H9 (cell line): Measurements from ENCODE around the gene FBN2. TPM values are rescaled to one million over a fixed set of nuclear protein-coding genes. Genes with fewer than 3 reads are reported as not detected.

Experiments used
- DNase-seq: peaks from one replicate; pipeline ENCODE4 v3.0.0-alpha.2; 2017
- H2AFZ ChIP-seq: one replicate; pipeline ENCODE4 v1.6.1; 2013; ENCODE audit warnings: mild to moderate bottlenecking, low read length, control low read depth, moderate library complexity
- H2AK5ac ChIP-seq: 2 replicates; pipeline ENCODE4 v1.6.1; 2013; ENCODE audit warnings: low read length, control low read depth, mixed read lengths; ENCODE audit not compliant: insufficient read length
- H2BK120ac ChIP-seq: one replicate; pipeline ENCODE4 v1.6.1; 2013; ENCODE audit warnings: low read depth, mild to moderate bottlenecking, low read length, control low read depth, inconsistent platforms; ENCODE audit not compliant: poor library complexity, severe bottlenecking
- H2BK12ac ChIP-seq: 2 replicates; pipeline ENCODE4 v1.6.1; 2013; ENCODE audit warnings: low read length, control low read depth, mixed read lengths, low read depth; ENCODE audit not compliant: insufficient read length
- H2BK15ac ChIP-seq: 2 replicates; pipeline ENCODE4 v1.6.1; 2013; ENCODE audit warnings: low read depth, low read length, control low read depth
- H2BK20ac ChIP-seq: one replicate; pipeline ENCODE4 v1.6.1; 2013; ENCODE audit warnings: low read depth, mild to moderate bottlenecking, low read length, control low read depth, inconsistent platforms; ENCODE audit not compliant: poor library complexity, severe bottlenecking
- H2BK5ac ChIP-seq: 2 replicates; pipeline ENCODE4 v1.6.1; 2013; ENCODE audit warnings: low read length, control low read depth, mixed read lengths; ENCODE audit not compliant: insufficient read length
- H3K14ac ChIP-seq: 2 replicates; pipeline ENCODE4 v1.6.1; 2013; ENCODE audit warnings: low read length, control low read depth; ENCODE audit not compliant: insufficient read depth
- H3K18ac ChIP-seq: 2 replicates; pipeline ENCODE4 v1.6.1; 2013; ENCODE audit warnings: low read depth, mild to moderate bottlenecking, mixed read lengths, low read length, control low read depth; ENCODE audit not compliant: insufficient read length
- H3K23ac ChIP-seq: 2 replicates; pipeline ENCODE4 v1.6.1; 2013; ENCODE audit warnings: low read length, control low read depth, mixed read lengths, low read depth; ENCODE audit not compliant: insufficient read length
- H3K23me2 ChIP-seq: 2 replicates; pipeline ENCODE4 v1.6.1; 2013; ENCODE audit warnings: low read depth, mild to moderate bottlenecking, mixed read lengths, low read length, control low read depth; ENCODE audit not compliant: insufficient read length, poor library complexity, severe bottlenecking
- H3K27ac ChIP-seq: 2 replicates; pipeline ENCODE4 v1.5.1; 2013; ENCODE audit warnings: low read length, control low read depth, mixed read lengths, low read depth; ENCODE audit not compliant: insufficient read length
- H3K27me3 ChIP-seq: 2 replicates; pipeline ENCODE4 v1.6.1; 2013; ENCODE audit warnings: low read length, control low read depth, inconsistent platforms; ENCODE audit not compliant: insufficient read depth
- H3K4ac ChIP-seq: 2 replicates; pipeline ENCODE4 v1.6.1; 2013; ENCODE audit warnings: low read depth, mild to moderate bottlenecking, control low read depth, inconsistent platforms, low read length, moderate library complexity
- H3K4me1 ChIP-seq: 2 replicates; pipeline ENCODE4 v1.6.1; 2013; ENCODE audit warnings: low read length, control low read depth, inconsistent platforms; ENCODE audit not compliant: insufficient read depth
- H3K4me2 ChIP-seq: 2 replicates; pipeline ENCODE4 v1.6.1; 2013; ENCODE audit warnings: low read length, control low read depth, mixed read lengths; ENCODE audit not compliant: insufficient read length, insufficient read depth
- H3K56ac ChIP-seq: 2 replicates; pipeline ENCODE4 v1.6.1; 2013; ENCODE audit warnings: low read depth, mild to moderate bottlenecking, mixed read lengths, low read length, control low read depth; ENCODE audit not compliant: insufficient read length
- H3K79me1 ChIP-seq: 2 replicates; pipeline ENCODE4 v1.6.1; 2013; ENCODE audit warnings: low read depth, mild to moderate bottlenecking, moderate library complexity, low read length, control low read depth, inconsistent platforms; ENCODE audit not compliant: insufficient read depth, poor library complexity, severe bottlenecking
- H3K79me2 ChIP-seq: 2 replicates; pipeline ENCODE4 v1.6.1; 2013; ENCODE audit warnings: low read length, control low read depth, inconsistent platforms; ENCODE audit not compliant: insufficient read depth
- H3K9ac ChIP-seq: 2 replicates; pipeline ENCODE4 v1.6.1; 2013; ENCODE audit warnings: low read length, control low read depth, mixed read lengths; ENCODE audit not compliant: insufficient read length; ENCODE audit errors: extremely low read depth
- H3K9me3 ChIP-seq: one replicate; pipeline ENCODE4 v1.6.1; 2013; ENCODE audit warnings: low read depth, low read length, inconsistent platforms; ENCODE audit not compliant: control insufficient read depth
- H3T11ph ChIP-seq: one replicate; pipeline ENCODE4 v1.6.1; 2013; ENCODE audit warnings: mild to moderate bottlenecking, low read length, control low read depth, inconsistent platforms
- H4K20me1 ChIP-seq: one replicate; pipeline ENCODE4 v1.6.1; 2013; ENCODE audit not compliant: control insufficient read depth, insufficient read length, insufficient read depth
- H4K5ac ChIP-seq: 2 replicates; pipeline ENCODE4 v1.6.1; 2013; ENCODE audit warnings: low read depth, mild to moderate bottlenecking, mixed read lengths, low read length, control low read depth; ENCODE audit not compliant: insufficient read length
- H4K8ac ChIP-seq: replicated peaks from 2 replicates; pipeline ENCODE4 v1.6.1; 2013; ENCODE audit warnings: low read length, control low read depth, mixed read lengths, low read depth; ENCODE audit not compliant: insufficient read length
- H4K91ac ChIP-seq: 2 replicates; pipeline ENCODE4 v1.6.1; 2013; ENCODE audit warnings: low read depth, mild to moderate bottlenecking, moderate library complexity, mixed read lengths, low read length, control low read depth; ENCODE audit not compliant: insufficient read length
- H3K27ac Mint-ChIP-seq, 3 experiments: 2 replicates in 2 of 3; 3 replicates in 1 of 3; pipeline ENCODE4 v1.8.0; 2020 to 2021; ENCODE audit warnings: mixed read lengths in 3 of 3, mild to moderate bottlenecking in 1 of 3, moderate library complexity in 1 of 3
- H3K27me3 Mint-ChIP-seq: 2 replicates; pipeline ENCODE4 v1.8.0; 2021; ENCODE audit warnings: low read depth, mild to moderate bottlenecking, moderate library complexity, mixed read lengths
- H3K36me3 Mint-ChIP-seq, 3 experiments: 2 replicates in 2 of 3; 3 replicates in 1 of 3; pipeline ENCODE4 v1.8.0; 2020 to 2021; ENCODE audit warnings: low read depth in 3 of 3, mixed read lengths in 3 of 3; ENCODE audit not compliant: insufficient read depth in 1 of 3
- H3K4me1 Mint-ChIP-seq, 2 experiments: 2 replicates each; pipeline ENCODE4 v1.8.0; 2020; ENCODE audit warnings: mixed read lengths in 2 of 2
- H3K4me3 Mint-ChIP-seq, 2 experiments: 2 replicates in 1 of 2; 3 replicates in 1 of 2; pipeline ENCODE4 v1.8.0; 2020 to 2021; ENCODE audit warnings: mild to moderate bottlenecking in 2 of 2, mixed read lengths in 2 of 2, moderate library complexity in 1 of 2
- H3K9me3 Mint-ChIP-seq, 2 experiments: 2 replicates in 1 of 2; 3 replicates in 1 of 2; pipeline ENCODE4 v1.8.0; 2020; ENCODE audit warnings: mild to moderate bottlenecking in 2 of 2, mixed read lengths in 2 of 2, moderate library complexity in 1 of 2
- CTCF ChIP-seq: fragments of 200-600 bp; sonication (generic); conservative IDR thresholded peaks from 3 replicates; pipeline ENCODE4 v1.8.0; 2021; ENCODE audit warnings: antibody characterized with exemption, mild to moderate bottlenecking
- WGBS: extraction: QIAGEN DNeasy Blood & Tissue Kit; methylation state at CpG from one replicate; pipeline ENCODE4 v1.1.7; 2013; ENCODE audit warnings: missing lambda C conversion rate, low lambda C conversion rate, mixed read lengths; ENCODE audit not compliant: insufficient read length; ENCODE audit errors: extremely low coverage; 5-methylcytosine and 5-hydroxymethylcytosine counted together
- total RNA-seq: library from RNA; stranded (reverse); gene quantifications from 2 replicates; pipeline ENCODE4 v1.2.1, GENCODE V29; 2021

FBN2 gene
- total RNA-seq, 1 experiment from 2014 or later = 8.3 TPM

GRCh38 chr5:128271071-128271470 lies 267.0 kb downstream of the FBN2 start:
- no peak overlapping the region for H2AFZ ChIP-seq
- H3K23me2 ChIP-seq = no peaks in the 10 kb centered on the region
- Mint-ChIP-seq H3K9me3 (peaks cover 0 to 3% of the 10 kb centered on the region in 2 experiments; a peak in 3 of 5 replicates), H3K4me1 (peaks cover 5 to 6% of the 10 kb centered on the region in 2 experiments; a peak in 2 of 4 replicates), H3K27ac (no peak overlapping the region), H3K36me3 (peaks cover 3 to 6% (median 4%) of the 10 kb centered on the region in 3 experiments; a peak in 5 of 7 replicates), H3K27me3 (no peaks in the 10 kb centered on the region), H3K4me3 (no peak overlapping the region; a peak in 1 of 5 replicates)
- H4K91ac ChIP-seq = no peak overlapping the region
- no peaks in the 10 kb centered on the region for H4K20me1 ChIP-seq
- H3K14ac ChIP-seq = no peak overlapping the region
- H2BK5ac ChIP-seq = no peak overlapping the region
- no peak overlapping the region for H3K4ac ChIP-seq
- H3K79me2 ChIP-seq = no peaks in the 10 kb centered on the region
- no peak overlapping the region for H3T11ph ChIP-seq
- H4K5ac ChIP-seq = no peak overlapping the region
- H3K56ac ChIP-seq = no peak overlapping the region
- no CpG with 5 or more reads among the region's 3 CpGs for WGBS
- H3K27me3 ChIP-seq = no peaks in the 10 kb centered on the region
- no peak overlapping the region for H3K4me2 ChIP-seq
- H3K79me1 ChIP-seq = no peaks in the 10 kb centered on the region
- no peak overlapping the region for H3K27ac ChIP-seq
- H2AK5ac ChIP-seq = no peak overlapping the region
- H3K9me3 ChIP-seq = no peaks in the 10 kb centered on the region
- no peak overlapping the region for H2BK15ac ChIP-seq
- no peak for TF ChIP-seq CTCF
- no peak for DNase-seq
- H3K23ac ChIP-seq = no peak overlapping the region
- no peak overlapping the region for H2BK20ac ChIP-seq
- H3K9ac ChIP-seq = no peak overlapping the region
- H2BK120ac ChIP-seq = no peak overlapping the region
- no peak overlapping the region for H2BK12ac ChIP-seq
- no peak overlapping the region for H4K8ac ChIP-seq
- H3K18ac ChIP-seq = no peak overlapping the region
- H3K4me1 ChIP-seq = 0 out of 2 replicates have a peak, but pooled peaks cover 2% of the 10 kb centered on the region
